Prostate gland (tissue), 2 donors: ENCODE measurements around the gene FBXO8. TPM values are rescaled to one million over a fixed set of nuclear protein-coding genes. Genes with fewer than 3 reads are reported as not detected.

Source experiments
- DNase-seq: peaks from one replicate; pipeline ENCODE4 v3.0.0-alpha.2; 2019; ENCODE audit warnings: low spot score
- H3K27ac ChIP-seq, 2 donors: fragments of 200-600 bp; sonication (generic); 2 replicates each; pipeline ENCODE4 v1.5.1; 2017 to 2019
- H3K27me3 ChIP-seq: fragments of 200-600 bp; sonication (generic); replicated peaks from 2 replicates; pipeline ENCODE4 v1.5.1; 2019; ENCODE audit not compliant: insufficient read depth
- H3K36me3 ChIP-seq, 2 donors: fragments of 200-600 bp; sonication (generic); 1 replicate in 1 of 2; 2 replicates in 1 of 2; pipeline versions ENCODE4 v1.5.1 to v1.8.1; 2017 to 2019
- H3K4me1 ChIP-seq: fragments of 200-600 bp; sonication (generic); replicated peaks from 2 replicates; pipeline ENCODE4 v1.5.1; 2019
- H3K4me3 ChIP-seq, 2 donors: fragments of 200-600 bp; sonication (generic); 2 replicates each; pipeline ENCODE4 v1.5.1; 2017 to 2019
- H3K9me3 ChIP-seq: fragments of 200-600 bp; sonication (generic); 2 replicates; pipeline ENCODE4 v1.5.1; 2017
- POLR2A ChIP-seq: fragments of 450-650 bp; IDR thresholded peaks from one replicate; pipeline ENCODE4 v1.6.1; 2016; ENCODE audit warnings: antibody characterized with exemption, mild to moderate bottlenecking
- POLR2AphosphoS5 ChIP-seq: sonication (generic); formaldehyde crosslinking; IDR thresholded peaks from one replicate; pipeline ENCODE4 v1.6.1; 2017; ENCODE audit warnings: antibody characterized with exemption
- WGBS: methylation state at CpG from one replicate; pipeline ENCODE4 v1.1.5; 2018; 5-methylcytosine and 5-hydroxymethylcytosine counted together
- intact Hi-C: fragments of 100-400 bp; cut with DNase I; formaldehyde crosslinking; loops from one replicate; pipeline ENCODE4 v1.14.2; 2022
- total RNA-seq, 2 donors: library from RNA; depleted of rRNA; stranded (reverse); fragments of >200 nt; gene quantifications; one replicate each; pipeline ENCODE4 v1.1.0, GENCODE V29; 2016
- TF ChIP-seq, protein P1 (sequence below), 4 experiments: fragments of 200-600 bp in 2 of 4; fragments of 450-650 bp in 2 of 4; sonication (generic) in 2 of 4; IDR thresholded peaks; 1 replicate in 3 of 4; 2 replicates in 1 of 4; pipeline ENCODE4 v1.5.1; 2016 to 2019; ENCODE audit warnings: antibody characterized with exemption in 4 of 4, mild to moderate bottlenecking in 2 of 4, moderate library complexity in 2 of 4

FBXO8 gene
- total RNA-seq, 2 donors from 2014 or later = 35.0 to 38.1 TPM

GRCh38 chr4:174260099-174260498 lies 23.4 kb downstream of the FBXO8 start:
- DNase-seq = no peak
- Histone ChIP-seq H3K27ac (no peak overlapping the region), H3K27me3 (no peaks in the 10 kb centered on the region), H3K4me3 (no peak overlapping the region), H3K4me1 (no peaks in the 10 kb centered on the region), H3K36me3 (no peaks in the 10 kb centered on the region), H3K9me3 (no peaks in the 10 kb centered on the region)
- intact Hi-C loops = no loop called here
- no peak for TF ChIP-seq POLR2AphosphoS5
- TF ChIP-seq POLR2A = no peak
- TF ChIP-seq, protein P1, sequence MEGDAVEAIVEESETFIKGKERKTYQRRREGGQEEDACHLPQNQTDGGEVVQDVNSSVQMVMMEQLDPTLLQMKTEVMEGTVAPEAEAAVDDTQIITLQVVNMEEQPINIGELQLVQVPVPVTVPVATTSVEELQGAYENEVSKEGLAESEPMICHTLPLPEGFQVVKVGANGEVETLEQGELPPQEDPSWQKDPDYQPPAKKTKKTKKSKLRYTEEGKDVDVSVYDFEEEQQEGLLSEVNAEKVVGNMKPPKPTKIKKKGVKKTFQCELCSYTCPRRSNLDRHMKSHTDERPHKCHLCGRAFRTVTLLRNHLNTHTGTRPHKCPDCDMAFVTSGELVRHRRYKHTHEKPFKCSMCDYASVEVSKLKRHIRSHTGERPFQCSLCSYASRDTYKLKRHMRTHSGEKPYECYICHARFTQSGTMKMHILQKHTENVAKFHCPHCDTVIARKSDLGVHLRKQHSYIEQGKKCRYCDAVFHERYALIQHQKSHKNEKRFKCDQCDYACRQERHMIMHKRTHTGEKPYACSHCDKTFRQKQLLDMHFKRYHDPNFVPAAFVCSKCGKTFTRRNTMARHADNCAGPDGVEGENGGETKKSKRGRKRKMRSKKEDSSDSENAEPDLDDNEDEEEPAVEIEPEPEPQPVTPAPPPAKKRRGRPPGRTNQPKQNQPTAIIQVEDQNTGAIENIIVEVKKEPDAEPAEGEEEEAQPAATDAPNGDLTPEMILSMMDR (IDR thresholded peaks at IDR 0.05) = no peak
- 35% methylated on average over 3 of the region's 3 CpGs for WGBS

DNA sequence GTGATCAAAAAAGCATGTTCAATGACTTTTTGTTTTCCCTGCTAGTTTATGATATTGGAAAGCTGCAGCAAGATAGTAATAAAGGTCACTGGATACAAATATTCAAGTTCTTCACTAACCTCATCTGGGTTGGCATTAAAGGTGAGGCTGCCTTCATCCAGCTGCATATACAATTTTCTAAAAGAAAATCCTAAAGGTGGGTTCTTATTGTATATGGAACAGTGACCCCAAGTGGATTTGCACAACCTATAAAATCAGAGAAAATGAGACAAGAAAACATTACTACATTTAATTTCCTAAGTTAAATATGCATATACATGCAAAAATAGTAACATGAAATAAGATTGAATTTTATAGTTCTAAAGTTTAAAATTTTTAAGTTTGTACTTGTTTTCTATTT lies 23.9 kb downstream of the FBXO8 start:
- no peaks in the 10 kb centered on the region for H3K36me3 ChIP-seq
- H3K4me3 ChIP-seq = no peak overlapping the region
- no peak overlapping the region for H3K27ac ChIP-seq
- TF ChIP-seq POLR2AphosphoS5 (no peak), POLR2A (no peak)
- TF ChIP-seq, protein P1 (IDR thresholded peaks at IDR 0.05) = no peak
- H3K27me3 ChIP-seq = no peaks in the 10 kb centered on the region
- H3K9me3 ChIP-seq = no peaks in the 10 kb centered on the region
- no peak for DNase-seq
- intact Hi-C loops = no loop called here
- H3K4me1 ChIP-seq = no peaks in the 10 kb centered on the region

GRCh38 chr4:174256277-174256713 lies 27.2 kb downstream of the FBXO8 start:
- Histone ChIP-seq H3K36me3 (no peaks in the 10 kb centered on the region), H3K9me3 (no peaks in the 10 kb centered on the region), H3K27ac (no peak overlapping the region), H3K27me3 (no peaks in the 10 kb centered on the region), H3K4me3 (no peak overlapping the region), H3K4me1 (no peaks in the 10 kb centered on the region)
- intact Hi-C loops = no loop called here
- DNase-seq = no peak
- WGBS = 85% methylated on average over 1 of the region's 1 CpG
- TF ChIP-seq POLR2A (no peak), POLR2AphosphoS5 (no peak)
- TF ChIP-seq, protein P1 (IDR thresholded peaks at IDR 0.05) = no peak

- Histone ChIP-seq H3K9me3 (no peaks in the 10 kb centered on the region), H3K4me3 (no peak overlapping the region), H3K4me1 (no peaks in the 10 kb centered on the region), H3K36me3 (no peaks in the 10 kb centered on the region), H3K27ac (no peak overlapping the region), H3K27me3 (no peaks in the 10 kb centered on the region)
- intact Hi-C loops = no loop called here
- no peak for DNase-seq
- no peak for TF ChIP-seq POLR2A
- TF ChIP-seq, protein P1 (IDR thresholded peaks at IDR 0.05) = no peak
- no peak for TF ChIP-seq POLR2AphosphoS5
- 80% methylated on average over 5 of the region's 5 CpGs for WGBS
Observed at GRCh38 chr4:174255786-174256185, 27.7 kb downstream of the FBXO8 start.

GRCh38 chr4:174255374-174255773 lies 28.1 kb downstream of the FBXO8 start:
- H3K36me3 ChIP-seq = no peaks in the 10 kb centered on the region
- intact Hi-C loops = no loop called here
- H3K4me3 ChIP-seq = no peak overlapping the region
- H3K9me3 ChIP-seq = no peaks in the 10 kb centered on the region
- H3K4me1 ChIP-seq = no peaks in the 10 kb centered on the region
- WGBS = 98% methylated on average over 1 of the region's 1 CpG
- H3K27me3 ChIP-seq = no peaks in the 10 kb centered on the region
- TF ChIP-seq POLR2AphosphoS5 = no peak
- no peak for TF ChIP-seq POLR2A
- TF ChIP-seq, protein P1 (IDR thresholded peaks at IDR 0.05) = no peak
- no peak overlapping the region for H3K27ac ChIP-seq
- DNase-seq = no peak
